WTC11 (cell line): ENCODE data around the gene BBLN. TPM values are rescaled to one million over a fixed set of nuclear protein-coding genes. Genes with fewer than 3 reads are reported as not detected.

Experiments used
- ATAC-seq: fragments of 200-7000 bp; cut with Tn5 transposase; 2 replicates; pipeline ENCODE4 v1.10.0; 2021; ENCODE audit warnings: mild to moderate bottlenecking, moderate library complexity
- CTCF ChIA-PET: fragments of 300-600 bp; sonication (Branson Sonifier 250); formaldehyde crosslinking; loops from one replicate; lab custom pipeline; 2021; ENCODE audit warnings: antibody characterized with exemption; lab: Charles Lee
- POLR2A ChIA-PET: fragments of 350-600 bp; sonication (Branson Sonifier 250); formaldehyde crosslinking; loops from one replicate; lab custom pipeline; 2021; ENCODE audit warnings: antibody characterized with exemption; lab: Charles Lee
- DNase-seq: peaks from one replicate; pipeline ENCODE4 v3.0.0; 2021; ENCODE audit warnings: low spot score
- H3K27ac Mint-ChIP-seq: 2 replicates; pipeline ENCODE4 v1.8.0; 2021; ENCODE audit warnings: mixed read lengths
- H3K27me3 Mint-ChIP-seq: 2 replicates; pipeline ENCODE4 v1.8.0; 2021; ENCODE audit warnings: low read depth, mild to moderate bottlenecking, moderate library complexity, mixed read lengths
- H3K36me3 Mint-ChIP-seq: 2 replicates; pipeline ENCODE4 v1.8.0; 2021; ENCODE audit warnings: mixed read lengths
- H3K4me1 Mint-ChIP-seq: 2 replicates; pipeline ENCODE4 v1.8.0; 2022; ENCODE audit warnings: mixed read lengths
- H3K4me3 Mint-ChIP-seq: 2 replicates; pipeline ENCODE4 v1.8.0; 2021; ENCODE audit warnings: mild to moderate bottlenecking, moderate library complexity, mixed read lengths
- H3K9me3 Mint-ChIP-seq: 2 replicates; pipeline ENCODE4 v1.8.0; 2021; ENCODE audit warnings: mixed read lengths
- ATF3 ChIP-seq: sonication (generic); formaldehyde crosslinking; conservative IDR thresholded peaks from 2 replicates; pipeline ENCODE4 v1.8.1; 2022; ENCODE audit warnings: mild to moderate bottlenecking, missing genetic modification reagents
- ELF4 ChIP-seq: sonication (generic); formaldehyde crosslinking; IDR thresholded peaks from 2 replicates; pipeline ENCODE4 v1.8.1; 2022; ENCODE audit warnings: low read depth, mild to moderate bottlenecking, moderate library complexity, missing genetic modification reagents
- EMX1 ChIP-seq: fragments of 250-450 bp; sonication (Bioruptor Pico); IDR thresholded peaks from 2 replicates; pipeline ENCODE4 v1.8.0; 2021; ENCODE audit warnings: mild to moderate bottlenecking
- GABPB1 ChIP-seq: sonication (generic); formaldehyde crosslinking; IDR thresholded peaks from 2 replicates; pipeline ENCODE4 v1.8.1; 2023; ENCODE audit warnings: mild to moderate bottlenecking, missing genetic modification reagents
- JAZF1 ChIP-seq: fragments of 250-450 bp; sonication (Bioruptor Pico); IDR thresholded peaks from 2 replicates; pipeline ENCODE4 v1.9.0; 2021; ENCODE audit warnings: moderate library complexity, mild to moderate bottlenecking, inconsistent platforms
- PRDM15 ChIP-seq: sonication (generic); formaldehyde crosslinking; IDR thresholded peaks from 2 replicates; pipeline ENCODE4 v1.8.0; 2022; ENCODE audit warnings: missing genetic modification reagents
- RELA ChIP-seq: sonication (generic); formaldehyde crosslinking; IDR thresholded peaks from 2 replicates; pipeline ENCODE4 v1.8.1; 2022; ENCODE audit warnings: missing genetic modification reagents, mild to moderate bottlenecking, borderline replicate concordance
- SMAD3 ChIP-seq: sonication (generic); formaldehyde crosslinking; IDR thresholded peaks from 2 replicates; pipeline ENCODE4 v1.8.0; 2022; ENCODE audit warnings: missing genetic modification reagents, mild to moderate bottlenecking, borderline replicate concordance
- TCF7 ChIP-seq: sonication (generic); formaldehyde crosslinking; IDR thresholded peaks from 2 replicates; pipeline ENCODE4 v1.8.0; 2022; ENCODE audit warnings: mild to moderate bottlenecking, low read depth, missing genetic modification reagents, moderate library complexity
- TP53 ChIP-seq: sonication (generic); formaldehyde crosslinking; IDR thresholded peaks from 2 replicates; pipeline ENCODE4 v1.8.1; 2023; ENCODE audit warnings: mild to moderate bottlenecking, missing genetic modification reagents
- ZBTB21 ChIP-seq: sonication (generic); formaldehyde crosslinking; IDR thresholded peaks from 2 replicates; pipeline ENCODE4 v1.8.1; 2023; ENCODE audit warnings: mild to moderate bottlenecking, missing genetic modification reagents, borderline replicate concordance
- ZNF396 ChIP-seq: fragments of 250-450 bp; sonication (Bioruptor Pico); IDR thresholded peaks from 2 replicates; pipeline ENCODE4 v1.8.0; 2021; ENCODE audit warnings: mild to moderate bottlenecking, moderate library complexity, borderline replicate concordance
- ZNF425 ChIP-seq: fragments of 250-450 bp; sonication (Bioruptor Pico); conservative IDR thresholded peaks from 2 replicates; pipeline ENCODE4 v1.9.0; 2021; ENCODE audit warnings: mild to moderate bottlenecking
- ZNF671 ChIP-seq: fragments of 250-450 bp; sonication (Bioruptor Pico); IDR thresholded peaks from 2 replicates; pipeline ENCODE4 v1.8.0; 2021; ENCODE audit warnings: mild to moderate bottlenecking
- total RNA-seq: library from RNA; stranded (reverse); gene quantifications from 3 replicates; pipeline ENCODE4 v1.2.3, GENCODE V29; 2021
- TF ChIP-seq, protein P1 (sequence below): sonication (generic); formaldehyde crosslinking; conservative IDR thresholded peaks from 2 replicates; pipeline ENCODE4 v1.8.1; 2023; ENCODE audit warnings: mild to moderate bottlenecking, low read depth, missing genetic modification reagents, moderate library complexity
- TF ChIP-seq, protein P2 (sequence below): sonication (generic); formaldehyde crosslinking; IDR thresholded peaks from 2 replicates; pipeline ENCODE4 v1.8.1; 2023; ENCODE audit warnings: mild to moderate bottlenecking, missing genetic modification reagents

BBLN gene
- total RNA-seq, 1 experiment from 2014 or later = 77.1 TPM

DNA sequence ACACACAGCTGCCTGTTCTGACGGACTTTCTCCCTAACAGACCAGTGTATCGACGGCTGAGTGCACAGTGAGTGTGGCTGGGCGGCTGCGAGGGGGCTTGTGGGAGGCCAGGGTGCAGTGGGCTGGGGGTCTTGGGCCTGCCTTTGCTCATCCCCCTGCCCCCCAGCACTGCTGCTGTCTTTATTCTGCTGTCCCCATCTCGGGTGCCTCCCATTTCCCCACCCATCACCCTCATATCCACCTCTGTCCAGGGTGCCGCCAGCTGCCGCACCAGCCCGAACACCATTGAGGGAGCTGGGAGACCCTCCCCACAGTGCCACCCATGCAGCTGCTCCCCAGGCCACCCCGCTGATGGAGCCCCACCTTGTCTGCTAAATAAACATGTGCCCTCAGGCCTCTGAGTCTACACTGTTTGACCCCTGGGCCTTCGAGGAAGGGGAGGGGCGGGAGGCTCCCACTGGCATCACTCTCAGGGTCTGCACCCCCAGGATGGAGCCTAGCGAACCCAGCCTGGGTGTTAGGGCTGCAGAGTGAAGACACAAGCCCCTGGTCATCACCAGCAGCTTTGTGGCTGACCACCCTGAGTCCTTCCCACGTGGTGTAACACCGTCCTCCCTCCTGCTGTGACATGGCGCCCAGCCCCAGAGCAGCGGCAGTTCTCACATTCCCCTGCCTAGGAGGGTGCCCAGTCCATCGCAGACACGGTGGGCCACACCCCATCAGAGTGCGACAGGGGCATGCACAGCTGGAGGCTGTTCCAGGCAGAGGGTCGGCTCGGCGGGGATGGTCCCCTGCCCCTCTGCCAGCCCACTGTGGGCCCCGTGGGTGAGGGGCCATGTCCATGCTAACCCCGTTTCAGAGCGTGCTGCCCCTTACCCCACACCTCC, 6.8 kb upstream of the BBLN start (continued):
- TF ChIP-seq PRDM15 (CRISPR knock-in tag) (no peak), RELA (CRISPR knock-in tag) (no peak), ZBTB21 (CRISPR knock-in tag) (no peak), GABPB1 (no peak), ZNF425 (no peak)
- TF ChIP-seq, protein P1, sequence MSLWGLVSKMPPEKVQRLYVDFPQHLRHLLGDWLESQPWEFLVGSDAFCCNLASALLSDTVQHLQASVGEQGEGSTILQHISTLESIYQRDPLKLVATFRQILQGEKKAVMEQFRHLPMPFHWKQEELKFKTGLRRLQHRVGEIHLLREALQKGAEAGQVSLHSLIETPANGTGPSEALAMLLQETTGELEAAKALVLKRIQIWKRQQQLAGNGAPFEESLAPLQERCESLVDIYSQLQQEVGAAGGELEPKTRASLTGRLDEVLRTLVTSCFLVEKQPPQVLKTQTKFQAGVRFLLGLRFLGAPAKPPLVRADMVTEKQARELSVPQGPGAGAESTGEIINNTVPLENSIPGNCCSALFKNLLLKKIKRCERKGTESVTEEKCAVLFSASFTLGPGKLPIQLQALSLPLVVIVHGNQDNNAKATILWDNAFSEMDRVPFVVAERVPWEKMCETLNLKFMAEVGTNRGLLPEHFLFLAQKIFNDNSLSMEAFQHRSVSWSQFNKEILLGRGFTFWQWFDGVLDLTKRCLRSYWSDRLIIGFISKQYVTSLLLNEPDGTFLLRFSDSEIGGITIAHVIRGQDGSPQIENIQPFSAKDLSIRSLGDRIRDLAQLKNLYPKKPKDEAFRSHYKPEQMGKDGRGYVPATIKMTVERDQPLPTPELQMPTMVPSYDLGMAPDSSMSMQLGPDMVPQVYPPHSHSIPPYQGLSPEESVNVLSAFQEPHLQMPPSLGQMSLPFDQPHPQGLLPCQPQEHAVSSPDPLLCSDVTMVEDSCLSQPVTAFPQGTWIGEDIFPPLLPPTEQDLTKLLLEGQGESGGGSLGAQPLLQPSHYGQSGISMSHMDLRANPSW = no peak

DNA sequence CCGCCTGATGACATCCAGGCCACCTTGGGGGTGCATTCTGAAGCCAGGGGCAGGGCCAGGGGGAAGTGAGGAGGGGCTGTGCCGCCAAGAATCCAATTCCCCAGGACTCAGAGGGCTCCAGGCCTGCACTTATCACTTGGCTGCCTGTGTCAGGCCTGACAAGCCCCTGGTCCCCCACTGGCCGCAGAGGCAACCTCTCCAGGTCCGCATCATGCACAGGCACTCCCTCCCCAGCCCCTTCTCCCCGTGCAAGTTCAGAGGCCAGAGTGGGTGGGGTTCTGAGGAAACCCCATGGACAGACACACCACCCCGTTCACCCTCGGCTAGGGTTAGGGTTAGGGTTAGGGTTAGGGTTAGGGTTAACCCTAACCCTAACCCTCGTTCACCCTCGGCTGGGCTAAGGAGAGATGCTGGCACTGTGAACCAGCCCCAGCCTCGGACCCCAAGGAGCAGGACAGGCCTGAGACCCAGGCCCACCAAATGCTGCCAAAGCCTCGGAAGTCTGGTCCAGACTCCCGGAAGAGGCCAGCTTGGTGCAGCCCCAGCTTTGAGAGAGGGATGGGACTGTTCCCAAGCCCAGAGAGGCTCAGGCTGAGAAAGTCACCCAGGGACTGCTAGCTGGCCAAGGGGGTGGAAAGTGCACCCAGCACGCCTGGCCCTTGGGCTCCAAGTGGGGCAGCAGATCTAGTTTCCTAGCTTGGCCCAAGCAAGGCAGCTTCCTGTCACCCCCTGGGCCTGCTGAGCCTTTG, 5.9 kb upstream of the BBLN start:
- DNase-seq (no peak), ATAC-seq (no peak)
- H3K9me3 Mint-ChIP-seq = no peaks in the 10 kb centered on the region
- H3K4me1 Mint-ChIP-seq = peaks cover 12% of the 10 kb centered on the region
- TF ChIP-seq ZNF671 (CRISPR knock-in tag) (no peak), TP53 (CRISPR knock-in tag) (no peak), ATF3 (CRISPR knock-in tag) (no peak), TCF7 (CRISPR knock-in tag) (no peak), ZNF396 (CRISPR knock-in tag) (no peak), EMX1 (CRISPR knock-in tag) (no peak), JAZF1 (CRISPR knock-in tag) (no peak), SMAD3 (no peak), ELF4 (CRISPR knock-in tag) (no peak)
- TF ChIP-seq, protein P2, sequence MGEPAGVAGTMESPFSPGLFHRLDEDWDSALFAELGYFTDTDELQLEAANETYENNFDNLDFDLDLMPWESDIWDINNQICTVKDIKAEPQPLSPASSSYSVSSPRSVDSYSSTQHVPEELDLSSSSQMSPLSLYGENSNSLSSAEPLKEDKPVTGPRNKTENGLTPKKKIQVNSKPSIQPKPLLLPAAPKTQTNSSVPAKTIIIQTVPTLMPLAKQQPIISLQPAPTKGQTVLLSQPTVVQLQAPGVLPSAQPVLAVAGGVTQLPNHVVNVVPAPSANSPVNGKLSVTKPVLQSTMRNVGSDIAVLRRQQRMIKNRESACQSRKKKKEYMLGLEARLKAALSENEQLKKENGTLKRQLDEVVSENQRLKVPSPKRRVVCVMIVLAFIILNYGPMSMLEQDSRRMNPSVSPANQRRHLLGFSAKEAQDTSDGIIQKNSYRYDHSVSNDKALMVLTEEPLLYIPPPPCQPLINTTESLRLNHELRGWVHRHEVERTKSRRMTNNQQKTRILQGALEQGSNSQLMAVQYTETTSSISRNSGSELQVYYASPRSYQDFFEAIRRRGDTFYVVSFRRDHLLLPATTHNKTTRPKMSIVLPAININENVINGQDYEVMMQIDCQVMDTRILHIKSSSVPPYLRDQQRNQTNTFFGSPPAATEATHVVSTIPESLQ = no peak
- H3K27ac Mint-ChIP-seq = no peak overlapping the region
- H3K27me3 Mint-ChIP-seq = peaks cover 7% of the 10 kb centered on the region; the same call in 1 of the 2 replicates
- POLR2A ChIA-PET = interaction anchor here (0.6 kb wide), 1 partner anchor 75 kb away, joined by 6 read pairs; no protein-coding TSS in a partner anchor
- no peak overlapping the region for H3K4me3 Mint-ChIP-seq
- CTCF ChIA-PET = no interaction called here
- H3K36me3 Mint-ChIP-seq = no peaks in the 10 kb centered on the region
